Neutrophil (primary cell): ENCODE data around the gene PSMA1.
"Not testable (repeated sequence)": the region's sequence is repeated elsewhere in the genome, so short reads cannot be mapped to it uniquely, and the experiment has no call there.

Experiments used
- H3K27ac ChIP-seq: fragments of 200-600 bp; sonication (generic); 2 replicates; pipeline ENCODE4 v1.5.1; 2016; ENCODE audit warnings: mild to moderate bottlenecking, moderate library complexity
- H3K27me3 ChIP-seq: fragments of 200-600 bp; sonication (generic); 2 replicates; pipeline ENCODE4 v1.6.0; 2016; ENCODE audit warnings: mild to moderate bottlenecking
- H3K36me3 ChIP-seq: fragments of 200-600 bp; sonication (generic); 2 replicates; pipeline ENCODE4 v1.5.1; 2017
- H3K4me1 ChIP-seq, 2 experiments: fragments of 200-600 bp in 1 of 2; sonication (generic) in 1 of 2; 1 replicate in 1 of 2; 2 replicates in 1 of 2; pipeline versions ENCODE4 v1.5.1 to v1.6.1; 2013 to 2016; ENCODE audit warnings: low read depth in 1 of 2, low read length in 1 of 2, mild to moderate bottlenecking in 1 of 2, moderate library complexity in 1 of 2; ENCODE audit not compliant: control insufficient read depth in 1 of 2, insufficient read depth in 1 of 2
- H3K4me3 ChIP-seq, 2 experiments: fragments of 200-600 bp in 1 of 2; sonication (generic) in 1 of 2; 1 replicate in 1 of 2; 2 replicates in 1 of 2; pipeline ENCODE4 v1.5.1; 2013 to 2016; ENCODE audit warnings: low read depth in 1 of 2, low read length in 1 of 2, mild to moderate bottlenecking in 1 of 2, moderate library complexity in 1 of 2
- H3K9me3 ChIP-seq: fragments of 200-600 bp; sonication (generic); 2 replicates; pipeline ENCODE4 v1.5.1; 2016
- CTCF ChIP-seq: fragments of 200-600 bp; sonication (generic); IDR thresholded peaks from 2 replicates; pipeline ENCODE4 v1.5.1; 2016; ENCODE audit warnings: antibody characterized with exemption

Gene PSMA1

DNA sequence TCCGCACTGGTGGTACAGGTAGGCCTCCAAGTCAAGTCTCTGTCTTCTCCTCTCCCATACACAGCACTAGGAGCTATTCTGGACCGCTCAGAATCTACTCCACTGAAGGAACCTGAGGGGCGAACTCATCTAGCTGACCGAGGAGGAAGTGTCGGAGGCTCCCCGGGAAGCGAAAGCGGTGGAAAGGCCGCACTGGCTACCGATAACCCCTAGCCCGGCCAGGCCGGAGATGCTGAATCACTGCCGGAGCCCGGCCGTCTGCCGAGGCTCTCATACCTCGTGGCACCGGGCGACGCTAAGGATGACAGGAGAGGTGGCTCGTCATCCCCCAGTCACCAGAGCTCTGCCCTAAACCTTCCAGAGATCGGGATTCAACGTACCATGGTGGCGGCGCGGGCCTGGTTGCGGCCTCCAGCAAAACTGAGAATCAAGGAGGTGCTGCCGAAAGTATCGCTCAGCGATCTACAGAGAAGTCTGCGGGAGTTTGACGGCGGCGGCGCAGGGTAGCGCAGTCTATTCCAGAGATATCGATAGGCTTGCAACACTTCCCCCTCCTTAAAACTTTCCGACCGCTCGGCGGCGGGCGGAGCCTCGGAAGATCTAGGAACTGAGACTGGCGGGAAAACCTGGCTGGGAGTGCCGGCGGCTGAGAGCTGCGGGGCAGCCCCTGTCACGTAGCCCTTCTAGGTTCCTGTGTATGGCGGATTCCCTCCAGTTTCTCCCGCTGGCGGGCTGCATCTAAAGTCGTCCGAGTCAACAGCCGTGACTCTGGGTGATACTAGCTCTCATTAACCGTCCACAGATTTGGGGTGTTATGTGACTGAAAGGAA, at the start of gene PSMA1:
Gene PSMA1 (minus strand): TSS at position 470 of the 830 bp plus-strand sequence. CDS start 87 bp downstream, at position 383.
- H3K4me3 ChIP-seq, result peak within 1 kb of the TSS; percentile 77 to 95
- no peaks in the 10 kb centered on the region for H3K9me3 ChIP-seq

DNA sequence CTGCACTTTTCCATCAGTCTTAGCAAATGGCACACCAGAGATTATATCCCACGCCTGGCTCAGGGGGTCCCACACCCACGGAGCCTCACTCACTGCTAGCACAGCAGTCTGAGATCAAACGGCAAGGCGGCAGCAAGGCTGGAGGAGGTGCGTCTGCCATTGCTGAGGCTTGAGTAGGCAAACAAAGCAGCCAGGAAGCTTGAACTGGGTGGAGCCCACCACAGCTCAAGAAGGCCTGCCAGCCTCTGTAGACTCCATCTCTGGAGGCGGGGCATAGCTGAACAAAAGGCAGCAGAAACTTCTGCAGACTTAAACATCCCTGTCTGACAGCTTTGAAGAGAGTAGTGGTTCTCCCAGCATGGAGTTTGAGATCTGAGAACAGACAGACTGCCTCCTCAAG, 49.3 kb upstream of the PSMA1 start:
- not testable (repeated sequence) for H3K9me3 ChIP-seq, H3K27ac ChIP-seq

More for the DNA sequence above, at the start of gene PSMA1:
- Histone ChIP-seq H3K27ac (peak within 1 kb of the TSS; percentile 94), H3K36me3 (peaks cover 20% of the 10 kb centered on the region), H3K27me3 (no peaks in the 10 kb centered on the region), H3K4me1 (peaks cover 16 to 21% of the 10 kb centered on the region in 2 experiments)
- peak; percentile 92 for TF ChIP-seq CTCF

DNA sequence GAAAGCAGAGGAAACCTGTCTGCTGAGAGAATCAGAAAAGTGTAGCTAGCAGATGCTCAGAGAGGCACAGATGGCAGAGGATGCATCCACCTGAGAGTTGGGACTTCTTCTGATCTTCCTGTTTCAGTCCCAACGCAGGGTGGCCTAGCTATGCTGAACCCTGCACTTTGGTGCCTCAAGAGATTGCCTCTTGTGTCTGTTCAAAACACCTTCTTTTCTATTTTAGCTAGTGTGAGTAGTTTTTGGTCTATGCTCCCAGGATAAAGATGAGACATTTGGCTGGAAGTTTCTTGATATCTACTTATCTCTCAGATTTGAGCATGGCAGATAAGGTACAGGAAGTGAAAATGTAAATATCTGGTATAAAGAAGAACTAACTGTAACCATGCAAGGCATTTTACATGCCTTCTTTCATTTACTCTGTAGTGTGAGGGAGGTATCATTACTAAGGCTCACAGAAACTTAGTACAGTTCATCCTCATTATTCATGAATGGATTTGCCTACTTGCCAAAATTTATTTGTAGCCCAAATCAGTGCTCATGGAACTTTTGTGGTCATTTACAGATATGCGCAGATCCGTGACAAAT, 47.0 kb upstream of the PSMA1 start:
- no peaks in the 10 kb centered on the region for H3K36me3 ChIP-seq
- H3K9me3 ChIP-seq, result no peaks in the 10 kb centered on the region
- H3K27ac ChIP-seq, result peak overlapping the region; percentile 2
- no peak for TF ChIP-seq CTCF
- H3K4me1 ChIP-seq, result peaks cover 2 to 7% of the 10 kb centered on the region in 2 experiments
- H3K4me3 ChIP-seq, result no peak overlapping the region
- H3K27me3 ChIP-seq, result no peaks in the 10 kb centered on the region

More for the DNA sequence above, 49.3 kb upstream of the PSMA1 start:
- H3K36me3 ChIP-seq, H3K27me3 ChIP-seq, H3K4me3 ChIP-seq: not testable (repeated sequence)
- peaks cover 4 to 24% of the 10 kb centered on the region in 2 experiments for H3K4me1 ChIP-seq

- no peak for TF ChIP-seq CTCF
- no peaks in the 10 kb centered on the region for H3K9me3 ChIP-seq
- H3K4me3 ChIP-seq, result no peak overlapping the region
- no peaks in the 10 kb centered on the region for H3K27me3 ChIP-seq
- peak overlapping the region; percentile 2 for H3K27ac ChIP-seq
- H3K36me3 ChIP-seq, result no peaks in the 10 kb centered on the region
- no peaks in the 10 kb centered on the region for H3K4me1 ChIP-seq
Measured at GRCh38 chr11:14566331-14567063, 46.3 kb upstream of the PSMA1 start.

- no peak overlapping the region for H3K4me3 ChIP-seq
- H3K36me3 ChIP-seq, result no peaks in the 10 kb centered on the region
- no peaks in the 10 kb centered on the region for H3K4me1 ChIP-seq
- H3K27ac ChIP-seq, result no peak overlapping the region
- H3K9me3 ChIP-seq, result no peaks in the 10 kb centered on the region
- no peak for TF ChIP-seq CTCF
- H3K27me3 ChIP-seq, result no peaks in the 10 kb centered on the region
Measured at GRCh38 chr11:14565845-14566244, 45.7 kb upstream of the PSMA1 start.
